Measurements from ENCODE around the gene DHX35. TPM values are rescaled to one million over a fixed set of nuclear protein-coding genes. Genes with fewer than 3 reads are reported as not detected.

Gene DHX35
- total RNA-seq, 1 donor from 2014 or later: 14.0 TPM

DNA sequence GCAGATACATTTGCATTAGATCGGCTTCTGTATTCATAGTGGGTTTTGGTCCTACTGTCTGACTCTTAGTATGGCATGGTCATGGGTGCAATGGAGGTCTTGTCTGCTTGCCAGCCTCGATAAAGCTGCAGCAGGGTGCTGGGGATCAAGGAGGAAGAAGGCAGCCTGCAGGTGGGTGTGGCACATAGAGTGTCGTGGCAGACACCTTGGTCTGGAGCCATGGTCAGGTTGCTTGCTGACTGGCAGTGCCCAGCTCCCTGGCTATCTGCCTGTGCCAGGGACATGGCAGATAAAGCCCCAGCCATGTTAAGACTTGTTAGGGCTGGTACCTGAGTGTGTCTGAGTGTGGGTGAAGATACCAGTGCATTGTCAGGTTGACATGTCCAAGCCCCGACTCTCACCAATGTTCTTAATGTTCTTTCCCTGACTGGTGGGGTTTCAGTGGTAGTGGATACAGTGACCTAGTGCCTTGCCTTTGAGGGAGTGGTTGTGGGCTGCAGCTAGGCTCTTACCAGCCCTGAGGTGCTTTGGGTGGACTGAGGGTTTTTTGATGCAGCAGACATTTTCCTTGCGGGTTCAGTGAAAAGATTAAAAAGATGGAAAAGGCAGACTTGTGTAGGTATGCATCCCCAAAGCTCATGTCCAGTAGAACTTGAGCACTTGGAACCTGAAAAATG is 34.1 kb upstream of the DHX35 start:
- no peaks in the 10 kb centered on the region for H3K36me3 Mint-ChIP-seq
- peak overlapping the region; percentile 55 for H3K27ac Mint-ChIP-seq
- H3K9me3 Mint-ChIP-seq: no peaks in the 10 kb centered on the region
- no peak for DNase-seq (ENCODE audit: extremely low spot score, unreplicated experiment)
- H3K4me1 Mint-ChIP-seq (ENCODE audit: unreplicated experiment): peaks cover 28% of the 10 kb centered on the region
- no peaks in the 10 kb centered on the region for H3K27me3 Mint-ChIP-seq
- H3K4me3 Mint-ChIP-seq: peak overlapping the region; percentile 91
- TF ChIP-seq, protein P1, sequence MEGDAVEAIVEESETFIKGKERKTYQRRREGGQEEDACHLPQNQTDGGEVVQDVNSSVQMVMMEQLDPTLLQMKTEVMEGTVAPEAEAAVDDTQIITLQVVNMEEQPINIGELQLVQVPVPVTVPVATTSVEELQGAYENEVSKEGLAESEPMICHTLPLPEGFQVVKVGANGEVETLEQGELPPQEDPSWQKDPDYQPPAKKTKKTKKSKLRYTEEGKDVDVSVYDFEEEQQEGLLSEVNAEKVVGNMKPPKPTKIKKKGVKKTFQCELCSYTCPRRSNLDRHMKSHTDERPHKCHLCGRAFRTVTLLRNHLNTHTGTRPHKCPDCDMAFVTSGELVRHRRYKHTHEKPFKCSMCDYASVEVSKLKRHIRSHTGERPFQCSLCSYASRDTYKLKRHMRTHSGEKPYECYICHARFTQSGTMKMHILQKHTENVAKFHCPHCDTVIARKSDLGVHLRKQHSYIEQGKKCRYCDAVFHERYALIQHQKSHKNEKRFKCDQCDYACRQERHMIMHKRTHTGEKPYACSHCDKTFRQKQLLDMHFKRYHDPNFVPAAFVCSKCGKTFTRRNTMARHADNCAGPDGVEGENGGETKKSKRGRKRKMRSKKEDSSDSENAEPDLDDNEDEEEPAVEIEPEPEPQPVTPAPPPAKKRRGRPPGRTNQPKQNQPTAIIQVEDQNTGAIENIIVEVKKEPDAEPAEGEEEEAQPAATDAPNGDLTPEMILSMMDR (conservative IDR thresholded peaks at IDR 0.05): no peak

DNA sequence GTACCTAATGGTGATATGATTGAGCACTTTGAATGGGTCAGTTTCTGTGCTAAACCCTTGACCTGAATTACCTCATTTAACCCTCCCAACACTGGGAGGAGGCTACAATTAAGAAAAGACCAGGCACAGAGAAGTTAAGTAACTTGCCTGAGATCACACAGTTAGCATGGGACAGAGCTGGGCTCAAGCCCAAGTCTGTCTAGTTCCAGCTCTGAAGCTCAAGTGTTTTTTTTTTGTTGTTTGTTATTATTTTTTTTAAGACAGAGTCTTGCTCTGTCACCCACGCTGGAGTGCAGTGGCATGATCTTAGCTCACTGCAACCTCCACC is 31.9 kb upstream of the DHX35 start:
- H3K27me3 Mint-ChIP-seq: no peaks in the 10 kb centered on the region
- TF ChIP-seq, protein P1 (conservative IDR thresholded peaks at IDR 0.05): no peak
- peak overlapping the region; percentile 41 for H3K27ac Mint-ChIP-seq
- peaks cover 28% of the 10 kb centered on the region for H3K4me1 Mint-ChIP-seq (ENCODE audit: unreplicated experiment)
- H3K4me3 Mint-ChIP-seq: peak overlapping the region; percentile 25
- DNase-seq (ENCODE audit: extremely low spot score, unreplicated experiment): no peak
- H3K9me3 Mint-ChIP-seq: no peaks in the 10 kb centered on the region
- H3K36me3 Mint-ChIP-seq: no peaks in the 10 kb centered on the region

DNA sequence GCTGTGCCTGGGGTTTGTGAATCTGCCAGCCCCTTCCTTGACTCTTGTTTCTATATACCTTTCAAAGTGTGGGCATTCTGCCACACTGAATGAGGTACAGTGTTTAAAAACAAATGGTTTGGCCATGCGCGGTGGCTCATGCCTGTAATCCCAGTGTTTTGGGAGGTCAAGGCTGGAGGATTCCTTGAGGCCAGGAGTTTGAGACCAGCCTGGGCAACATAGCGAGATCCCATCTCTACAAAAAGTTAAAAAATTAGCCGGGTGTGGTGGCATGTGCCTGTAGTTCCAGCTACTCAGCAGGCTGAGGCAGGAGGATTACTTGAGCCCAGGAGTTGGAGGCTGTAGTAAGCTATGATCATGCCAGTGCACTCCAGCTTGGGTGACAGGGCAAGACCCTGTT is 30.2 kb upstream of the DHX35 start:
- no peak overlapping the region for H3K4me3 Mint-ChIP-seq
- H3K36me3 Mint-ChIP-seq: no peaks in the 10 kb centered on the region
- H3K4me1 Mint-ChIP-seq (ENCODE audit: unreplicated experiment): peaks cover 28% of the 10 kb centered on the region
- H3K9me3 Mint-ChIP-seq: no peaks in the 10 kb centered on the region
- DNase-seq (ENCODE audit: extremely low spot score, unreplicated experiment): no peak
- no peak overlapping the region for H3K27ac Mint-ChIP-seq
- no peaks in the 10 kb centered on the region for H3K27me3 Mint-ChIP-seq
- TF ChIP-seq, protein P1 (conservative IDR thresholded peaks at IDR 0.05): no peak

GRCh38 chr20:38932457-38933120 is 29.6 kb upstream of the DHX35 start:
- Mint-ChIP-seq H3K36me3 (no peaks in the 10 kb centered on the region), H3K4me1 (ENCODE audit: unreplicated experiment) (peaks cover 28% of the 10 kb centered on the region), H3K27ac (no peak overlapping the region), H3K9me3 (no peaks in the 10 kb centered on the region), H3K4me3 (no peak overlapping the region), H3K27me3 (no peaks in the 10 kb centered on the region)
- DNase-seq (ENCODE audit: extremely low spot score, unreplicated experiment): no peak
- TF ChIP-seq, protein P1 (conservative IDR thresholded peaks at IDR 0.05): no peak

- Mint-ChIP-seq H3K4me3 (no peak overlapping the region), H3K36me3 (peaks cover 7% of the 10 kb centered on the region), H3K9me3 (no peaks in the 10 kb centered on the region), H3K27ac (no peak overlapping the region), H3K27me3 (no peaks in the 10 kb centered on the region), H3K4me1 (ENCODE audit: unreplicated experiment) (peaks cover 18% of the 10 kb centered on the region)
- TF ChIP-seq, protein P1 (conservative IDR thresholded peaks at IDR 0.05): no peak
- no peak for DNase-seq (ENCODE audit: extremely low spot score, unreplicated experiment)
Observed at GRCh38 chr20:38934530-38934929, 27.6 kb upstream of the DHX35 start.

Measured in type B pancreatic cell (in vitro differentiated cells).